GM18907 (cell line): ENCODE results near the gene RBM20.

Source experiments
- ATAC-seq: cut with Tn5 transposase; IDR thresholded peaks from one replicate; pipeline ENCODE4 v1.9.1; 2021; ENCODE audit warnings: mild to moderate bottlenecking, moderate library complexity; ENCODE audit not compliant: unreplicated experiment

Gene RBM20

DNA sequence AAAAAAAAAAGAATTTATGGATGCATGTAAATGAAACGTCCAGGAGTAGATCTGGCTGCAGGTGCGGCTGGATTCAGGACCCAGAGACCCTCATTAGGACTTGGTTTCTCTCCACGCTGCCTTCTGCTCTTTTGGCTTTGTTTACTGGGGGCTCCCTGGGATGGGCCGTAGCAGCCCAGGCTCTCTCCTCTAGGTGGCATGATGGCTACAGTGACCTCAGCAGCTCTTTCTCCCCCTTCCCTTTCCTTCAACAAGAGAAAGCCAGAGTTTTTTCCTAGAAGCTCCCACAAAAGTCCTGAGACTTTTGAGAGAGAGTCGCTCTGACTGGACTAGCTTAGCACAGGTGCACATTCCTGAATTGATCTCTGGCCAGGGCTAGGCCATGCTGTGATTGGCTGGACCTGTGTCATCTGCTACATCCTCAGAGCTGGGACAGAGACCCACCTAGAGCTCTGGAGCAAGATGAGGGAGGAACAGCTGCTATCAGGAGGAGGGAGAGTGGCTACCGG lies 159.7 kb downstream of the RBM20 start:
- ATAC-seq: peak; percentile 69

GRCh38 chr10:110804376-110804775 lies 160.2 kb downstream of the RBM20 start:
- no peak for ATAC-seq

- no peak for ATAC-seq
Measured at GRCh38 chr10:110805292-110805691, 161.2 kb downstream of the RBM20 start.

DNA sequence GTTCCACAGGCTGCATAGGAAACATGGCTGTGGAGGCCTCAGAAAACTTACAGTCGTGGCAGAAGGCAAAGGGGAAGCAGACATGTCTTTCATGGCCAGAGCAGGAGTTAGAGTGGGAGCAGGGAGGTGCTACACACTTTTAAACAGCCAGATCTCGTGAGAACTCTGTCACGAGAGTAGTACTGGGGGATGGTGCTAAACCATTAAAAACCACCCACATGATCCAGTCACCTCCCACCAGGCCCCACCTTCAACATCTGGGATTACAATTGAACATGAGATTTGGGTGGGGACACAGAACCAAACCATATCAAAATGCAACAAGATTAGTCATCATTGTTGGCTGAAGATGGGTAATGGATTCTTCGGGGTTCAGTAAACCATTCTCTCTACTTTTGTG lies 162.2 kb downstream of the RBM20 start:
- ATAC-seq: no peak

- ATAC-seq: no peak
Measured at GRCh38 chr10:110808123-110808522, 164.0 kb downstream of the RBM20 start.

- no peak for ATAC-seq
Measured at GRCh38 chr10:110808615-110809014, 164.5 kb downstream of the RBM20 start.

- ATAC-seq: no peak
Measured at GRCh38 chr10:110810625-110811024, 166.5 kb downstream of the RBM20 start.

DNA sequence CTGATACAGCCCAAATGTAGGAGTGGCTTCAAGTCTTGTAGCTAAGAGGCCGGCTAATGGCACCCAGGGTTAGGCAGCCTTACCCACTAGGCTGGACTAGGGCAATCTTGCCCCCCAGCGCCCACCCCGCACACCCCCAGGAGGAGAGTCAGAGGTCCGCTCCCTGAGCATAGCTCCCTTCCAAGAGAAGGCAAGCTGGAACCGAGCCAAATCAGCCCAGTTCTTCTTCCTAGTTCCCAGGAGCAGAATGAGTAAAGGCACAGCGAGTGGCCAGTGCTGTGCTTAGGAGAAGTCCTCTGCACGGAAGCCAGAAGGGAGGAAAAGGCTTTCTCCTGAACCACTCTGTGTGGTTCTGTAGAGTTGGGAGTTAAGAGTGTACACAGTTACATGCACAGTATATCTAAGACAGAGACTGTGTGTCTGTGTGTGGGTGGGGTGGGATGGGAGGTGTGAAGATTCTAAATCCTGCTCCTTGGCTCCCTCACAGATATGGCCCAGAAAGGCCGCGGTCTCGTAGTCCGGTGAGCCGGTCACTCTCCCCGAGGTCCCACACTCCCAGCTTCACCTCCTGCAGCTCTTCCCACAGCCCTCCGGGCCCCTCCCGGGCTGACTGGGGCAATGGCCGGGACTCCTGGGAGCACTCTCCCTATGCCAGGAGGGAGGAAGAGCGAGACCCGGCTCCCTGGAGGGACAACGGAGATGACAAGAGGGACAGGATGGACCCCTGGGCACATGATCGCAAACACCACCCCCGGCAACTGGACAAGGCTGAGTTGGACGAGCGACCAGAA lies 167.8 kb downstream of the RBM20 start:
- ATAC-seq: no peak

DNA sequence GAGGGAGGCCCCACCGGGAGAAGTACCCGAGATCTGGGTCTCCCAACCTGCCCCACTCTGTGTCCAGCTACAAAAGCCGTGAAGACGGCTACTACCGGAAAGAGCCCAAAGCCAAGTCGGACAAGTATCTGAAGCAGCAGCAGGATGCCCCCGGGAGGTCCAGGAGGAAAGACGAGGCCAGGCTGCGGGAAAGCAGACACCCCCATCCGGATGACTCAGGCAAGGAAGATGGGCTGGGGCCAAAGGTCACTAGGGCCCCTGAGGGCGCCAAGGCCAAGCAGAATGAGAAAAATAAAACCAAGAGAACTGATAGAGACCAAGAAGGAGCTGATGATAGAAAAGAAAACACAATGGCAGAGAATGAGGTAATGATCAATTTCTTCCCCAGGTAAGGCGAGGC lies 168.4 kb downstream of the RBM20 start:
- ATAC-seq: no peak

DNA sequence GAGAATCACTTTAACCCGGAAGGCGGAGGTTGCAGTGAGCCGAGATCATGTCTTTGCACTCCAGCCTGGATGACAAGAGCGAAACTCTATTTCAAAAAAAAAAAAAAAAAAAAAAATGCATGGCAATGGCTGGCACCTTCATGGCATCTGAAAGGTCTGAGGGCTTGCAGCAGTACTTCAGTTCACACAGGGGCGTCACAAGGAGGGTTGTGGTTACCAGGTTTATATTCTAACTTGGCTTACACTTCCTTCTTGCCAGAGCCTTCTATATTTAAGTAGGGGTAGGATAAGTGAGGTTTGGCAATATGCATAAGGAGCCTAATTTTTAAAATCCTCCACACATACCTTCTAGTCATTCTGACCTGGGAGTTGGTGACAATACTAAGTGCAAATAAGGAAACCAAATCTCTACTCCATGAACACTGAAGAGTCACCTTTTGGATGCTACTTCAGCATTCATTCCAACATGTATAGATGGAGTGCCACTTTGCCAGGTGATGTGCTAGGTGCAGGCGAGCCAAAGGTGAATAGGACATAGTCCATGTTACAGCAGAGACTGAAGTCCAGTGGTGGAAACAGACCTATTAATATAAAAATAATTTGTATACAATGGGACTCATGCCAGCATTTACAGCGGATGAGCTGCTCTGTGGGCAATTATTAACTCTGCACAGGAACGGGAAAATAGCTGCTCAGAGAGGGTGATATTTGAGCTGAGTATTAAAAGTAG lies 169.8 kb downstream of the RBM20 start:
- ATAC-seq: no peak

DNA sequence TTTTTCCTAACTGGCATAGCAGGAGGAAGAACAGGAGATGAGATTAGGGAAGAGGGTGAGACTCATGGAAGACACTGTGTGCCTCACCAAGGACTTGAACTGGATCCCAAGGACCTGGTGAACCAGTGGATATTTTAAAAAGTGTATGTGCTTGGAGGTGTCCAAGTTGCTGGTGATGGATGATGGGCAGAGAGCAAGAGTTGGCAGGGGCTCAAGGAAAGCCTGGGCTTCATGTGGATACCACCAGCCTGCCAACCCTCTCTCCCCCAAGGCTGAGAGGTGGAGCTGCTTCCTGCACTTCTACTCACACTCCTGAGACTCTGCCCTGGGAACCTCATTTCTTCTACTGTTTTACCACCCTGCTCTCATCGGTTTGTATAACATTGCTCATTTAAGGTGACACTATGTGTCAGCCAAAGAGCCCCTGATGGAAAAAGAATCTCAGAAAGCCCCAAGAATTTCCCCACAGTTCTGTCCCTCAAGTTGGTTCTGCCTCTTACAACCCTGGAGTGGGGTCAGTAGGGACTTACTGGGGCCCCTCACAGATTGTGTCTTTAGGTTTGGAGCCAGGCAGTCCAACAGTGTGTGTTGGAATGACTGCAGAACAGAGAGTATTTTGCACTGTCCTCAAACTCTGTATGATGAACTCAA lies 171.3 kb downstream of the RBM20 start:
- ATAC-seq: peak; percentile 77

- ATAC-seq: no peak
Measured at GRCh38 chr10:110817614-110818013, 173.5 kb downstream of the RBM20 start.

DNA sequence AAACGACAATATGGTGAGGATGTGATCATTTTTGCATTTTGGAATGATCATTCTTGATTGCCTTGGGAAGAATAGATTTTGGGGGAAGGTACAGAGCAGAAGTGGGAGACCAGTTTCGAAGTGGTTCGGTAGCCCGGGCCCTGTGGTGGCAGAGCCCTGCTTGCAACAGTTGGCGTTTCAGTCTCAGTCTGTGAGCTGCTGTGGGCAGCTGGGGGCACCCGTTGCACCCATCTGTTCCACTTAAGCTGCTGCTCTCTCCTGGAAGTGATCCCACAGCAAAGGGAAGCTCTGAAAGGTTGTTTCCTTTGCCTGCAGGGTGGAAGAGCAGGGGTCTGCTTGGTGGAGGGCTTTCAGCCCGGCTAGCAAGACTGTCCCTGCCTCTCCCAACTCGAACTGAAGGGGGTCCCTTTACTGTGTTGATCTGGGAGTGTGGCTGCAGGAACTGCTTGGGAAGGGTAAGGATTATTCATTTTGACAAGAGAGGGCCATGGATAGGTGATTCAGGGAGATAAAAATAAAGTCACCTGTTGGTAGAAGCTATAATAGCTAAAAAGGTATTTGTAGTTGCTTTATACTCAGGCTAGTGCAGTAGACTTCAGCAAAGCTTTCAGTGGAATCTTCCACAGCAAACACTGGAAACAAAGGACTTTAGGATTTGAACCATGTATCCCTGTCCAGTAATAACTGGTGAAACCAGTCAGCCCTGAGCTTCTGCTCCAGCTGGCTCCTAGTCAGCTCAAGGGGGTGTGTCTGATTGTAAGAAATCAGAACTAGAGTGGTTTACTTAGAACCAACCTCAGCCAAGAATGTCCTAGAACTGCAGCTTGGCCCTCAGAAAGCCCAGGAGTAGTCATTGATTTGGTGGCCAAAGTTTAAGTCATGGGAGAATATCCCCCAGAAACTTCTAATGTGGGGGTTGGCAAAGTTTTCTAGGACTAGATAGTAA lies 174.4 kb downstream of the RBM20 start:
- no peak for ATAC-seq

- no peak for ATAC-seq
Measured at GRCh38 chr10:110820321-110820814, 176.2 kb downstream of the RBM20 start.

DNA sequence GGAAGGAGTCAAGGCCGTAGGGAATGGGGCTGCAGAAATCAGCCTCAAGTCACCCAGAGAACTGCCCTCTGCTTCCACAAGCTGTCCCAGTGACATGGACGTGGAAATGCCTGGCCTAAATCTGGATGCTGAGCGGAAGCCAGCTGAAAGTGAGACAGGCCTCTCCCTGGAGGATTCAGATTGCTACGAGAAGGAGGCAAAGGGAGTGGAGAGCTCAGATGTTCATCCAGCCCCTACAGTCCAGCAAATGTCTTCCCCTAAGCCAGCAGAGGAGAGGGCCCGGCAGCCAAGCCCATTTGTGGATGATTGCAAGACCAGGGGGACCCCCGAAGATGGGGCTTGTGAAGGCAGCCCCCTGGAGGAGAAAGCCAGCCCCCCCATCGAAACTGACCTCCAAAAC lies 177.4 kb downstream of the RBM20 start:
- ATAC-seq: no peak

DNA sequence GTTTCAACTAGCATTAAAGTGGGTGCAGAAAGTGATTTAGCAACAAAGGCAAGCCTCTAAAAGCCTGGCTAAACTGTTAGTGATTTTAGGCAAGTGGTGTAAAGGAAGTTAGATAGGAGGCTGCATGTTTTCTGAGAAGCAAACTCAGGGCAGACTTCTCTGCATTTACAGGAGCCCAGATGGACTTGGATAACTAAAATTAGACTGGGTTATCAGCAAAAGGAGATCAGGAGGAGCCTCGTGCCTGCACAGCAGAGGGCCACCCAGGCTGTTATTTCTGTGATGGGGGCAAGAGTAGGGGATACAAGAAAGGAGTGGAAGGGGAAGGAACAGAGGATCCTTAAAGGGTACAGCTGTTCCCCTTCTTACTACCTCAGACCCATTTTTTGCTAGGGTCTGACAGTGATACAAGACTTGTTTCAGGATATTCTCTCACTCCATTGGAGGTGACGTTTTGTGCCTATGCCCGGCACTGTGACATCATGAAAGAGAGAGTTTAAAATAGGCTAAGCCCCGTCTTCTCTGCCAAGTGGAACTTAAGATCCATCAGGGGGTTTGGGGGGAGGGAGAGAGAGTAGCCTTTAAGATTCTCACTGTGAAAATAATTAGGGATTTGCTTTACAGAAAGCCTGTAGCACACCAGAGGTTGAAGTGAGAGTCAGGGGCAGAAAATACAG lies 178.0 kb downstream of the RBM20 start:
- ATAC-seq: no peak

DNA sequence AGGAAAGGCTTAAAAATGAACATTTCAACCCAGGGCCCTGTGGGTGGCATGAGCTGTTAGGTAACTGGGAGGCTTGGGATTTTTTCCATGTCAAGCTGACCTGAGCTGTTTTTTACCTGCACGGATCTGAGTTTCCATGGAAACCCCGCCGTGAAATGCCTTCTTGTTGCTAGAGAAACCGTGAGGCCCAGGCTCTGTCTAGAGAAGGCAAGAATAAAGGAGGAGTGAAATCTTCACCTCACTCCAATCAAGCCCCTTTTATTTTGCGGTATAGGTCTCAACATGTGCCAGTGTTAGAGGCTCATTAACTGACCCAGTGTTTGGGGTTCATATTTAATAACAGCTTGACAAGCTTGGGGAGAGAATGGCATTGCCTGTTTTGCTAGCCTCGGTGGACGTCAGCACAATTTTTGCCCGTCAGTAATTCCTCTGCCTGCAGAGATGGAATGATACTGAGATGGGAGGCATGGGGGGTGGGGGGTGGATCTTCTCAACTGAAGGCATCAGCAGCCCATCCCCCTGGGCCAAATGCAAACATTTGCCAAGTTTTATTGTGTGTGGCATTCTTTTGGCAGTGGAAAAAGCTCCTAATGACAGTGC lies 178.7 kb downstream of the RBM20 start:
- no peak for ATAC-seq

- ATAC-seq: no peak
Measured at GRCh38 chr10:110824152-110824441, 180.0 kb downstream of the RBM20 start.

GRCh38 chr10:110824660-110825059 lies 180.5 kb downstream of the RBM20 start:
- no peak for ATAC-seq

DNA sequence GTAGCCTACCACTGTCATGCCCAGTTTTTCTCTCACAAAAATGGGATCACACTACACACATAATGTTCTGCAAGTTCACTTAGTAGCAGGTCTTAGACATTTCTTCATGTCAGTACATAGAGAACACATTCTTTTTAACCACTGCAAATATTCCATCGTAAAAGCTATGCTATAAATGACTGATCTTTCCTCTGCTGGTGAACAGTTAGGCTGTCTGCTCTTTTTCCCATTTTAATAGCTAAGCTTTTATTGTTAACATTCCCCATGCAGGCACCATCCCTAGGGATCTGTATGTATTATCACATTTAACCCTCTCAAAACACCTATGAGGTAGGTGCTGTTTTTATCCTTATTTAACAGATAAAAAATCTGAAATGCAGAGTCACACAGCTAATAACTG lies 181.4 kb downstream of the RBM20 start:
- no peak for ATAC-seq
